Measurements from ENCODE around the gene VPS37D.

VPS37D gene

DNA sequence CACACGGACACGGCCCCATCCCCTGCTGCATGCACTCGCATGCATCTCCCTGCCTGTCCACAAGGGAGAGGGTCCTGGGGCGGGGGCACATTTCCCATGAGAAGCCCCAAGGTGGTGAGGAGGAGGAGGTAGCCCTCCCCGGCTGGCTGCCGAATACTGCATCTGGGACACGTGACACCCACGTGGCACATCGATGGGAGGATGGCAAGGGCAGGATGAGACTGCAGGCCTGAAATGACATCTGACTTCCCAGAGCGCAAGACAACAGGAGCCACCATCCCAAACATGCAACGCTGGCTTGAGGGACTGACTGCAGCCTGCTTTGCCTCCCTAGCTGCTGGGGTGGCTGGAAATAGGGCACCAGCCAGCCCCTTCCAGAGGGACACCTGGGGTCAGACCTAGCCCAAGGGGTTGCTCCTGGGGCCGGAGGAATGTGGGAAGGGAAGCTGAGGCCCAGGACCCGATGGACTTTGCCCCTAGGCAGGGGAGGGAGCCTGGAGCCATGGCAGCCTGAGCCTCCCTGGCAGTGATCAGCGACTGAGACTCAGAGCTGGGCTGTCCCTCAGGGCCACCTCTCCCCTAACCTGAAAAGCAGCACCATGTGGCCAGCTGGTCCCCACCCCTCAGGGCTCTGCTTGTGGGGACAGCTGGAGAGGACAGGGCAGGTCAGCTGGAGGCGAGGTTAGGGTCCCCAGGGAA is 31.9 kb downstream of the VPS37D start:
- H3K36me3 ChIP-seq (ENCODE audit: control insufficient read depth, insufficient read depth, low read length), result peaks cover 17% of the 10 kb centered on the region
- H3K9me3 ChIP-seq (ENCODE audit: control insufficient read depth, low read length), result no peaks in the 10 kb centered on the region
- H3K4me1 ChIP-seq (ENCODE audit: control insufficient read depth, insufficient read depth, low read length), result peaks cover 6% of the 10 kb centered on the region
- H3K27ac ChIP-seq (ENCODE audit: insufficient read depth, low read depth, low read length, poor library complexity, severe bottlenecking), result no peak overlapping the region
- no peaks in the 10 kb centered on the region for H3K27me3 ChIP-seq (ENCODE audit: control insufficient read depth, insufficient read depth, low read length, poor library complexity, severe bottlenecking)
- H3K4me3 ChIP-seq (ENCODE audit: insufficient read depth, low read depth, low read length), result no peak overlapping the region
- WGBS, 2 experiments, result 89 to 91% methylated on average over 15 of the region's 15 CpGs

DNA sequence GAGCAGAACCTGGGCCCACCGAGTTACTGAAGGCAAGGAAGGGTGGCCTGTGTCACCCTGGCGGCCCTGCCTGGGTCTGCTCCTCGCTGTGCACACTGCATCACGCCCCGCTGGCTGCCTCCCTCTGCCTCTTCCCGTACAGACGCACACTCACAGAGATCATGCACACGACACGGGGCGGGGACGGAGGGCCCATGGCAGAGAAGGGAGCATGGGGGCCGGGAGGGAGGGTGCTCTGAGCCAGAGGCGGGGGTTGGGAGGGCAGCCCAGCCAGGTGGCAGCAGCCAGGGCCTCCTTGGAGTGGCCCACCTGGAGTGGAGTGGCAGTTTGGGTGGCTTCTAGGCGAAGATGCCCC is 32.4 kb downstream of the VPS37D start:
- Histone ChIP-seq H3K36me3 (ENCODE audit: control insufficient read depth, insufficient read depth, low read length) (peaks cover 17% of the 10 kb centered on the region), H3K9me3 (ENCODE audit: control insufficient read depth, low read length) (no peaks in the 10 kb centered on the region), H3K27ac (ENCODE audit: insufficient read depth, low read depth, low read length, poor library complexity, severe bottlenecking) (no peak overlapping the region)

DNA sequence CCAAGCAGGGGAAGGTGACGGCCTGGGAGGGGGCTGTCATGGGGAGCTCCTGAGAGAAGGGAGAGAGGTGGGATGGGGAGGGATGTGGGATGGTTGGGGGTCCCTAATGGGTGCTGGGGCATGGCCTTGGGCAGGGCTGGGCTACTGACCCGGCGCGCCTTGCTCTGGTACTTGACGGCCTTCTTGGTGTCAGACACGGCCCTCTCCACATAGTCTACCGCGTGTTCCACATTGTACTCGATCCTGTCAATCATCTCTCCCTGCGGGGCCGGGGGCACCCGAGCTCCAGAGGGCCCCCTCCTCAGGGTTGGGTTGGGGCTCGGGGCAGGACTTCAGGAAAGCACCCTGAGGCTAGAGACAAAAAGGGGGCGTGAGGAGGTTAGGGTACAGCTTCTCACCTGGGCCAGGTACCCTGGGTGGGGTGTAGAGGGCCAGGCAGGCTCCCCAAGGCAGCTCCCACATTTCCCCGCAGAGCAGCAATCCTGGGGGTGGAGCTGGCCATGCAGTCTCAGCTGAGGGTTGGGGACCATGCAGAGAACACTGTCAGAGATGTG is 33.0 kb downstream of the VPS37D start:
- H3K4me1 ChIP-seq (ENCODE audit: control insufficient read depth, insufficient read depth, low read length), result peaks cover 6% of the 10 kb centered on the region
- H3K4me3 ChIP-seq (ENCODE audit: insufficient read depth, low read depth, low read length), result no peak overlapping the region
- peaks cover 17% of the 10 kb centered on the region for H3K36me3 ChIP-seq (ENCODE audit: control insufficient read depth, insufficient read depth, low read length)
- no peak overlapping the region for H3K27ac ChIP-seq (ENCODE audit: insufficient read depth, low read depth, low read length, poor library complexity, severe bottlenecking)
- no peaks in the 10 kb centered on the region for H3K27me3 ChIP-seq (ENCODE audit: control insufficient read depth, insufficient read depth, low read length, poor library complexity, severe bottlenecking)
- no peaks in the 10 kb centered on the region for H3K9me3 ChIP-seq (ENCODE audit: control insufficient read depth, low read length)
- WGBS, 2 experiments, result 94 to 95% methylated on average over 15 of the region's 15 CpGs

More for the DNA sequence above, 32.4 kb downstream of the VPS37D start:
- Histone ChIP-seq H3K4me1 (ENCODE audit: control insufficient read depth, insufficient read depth, low read length) (peaks cover 6% of the 10 kb centered on the region), H3K4me3 (ENCODE audit: insufficient read depth, low read depth, low read length) (no peak overlapping the region), H3K27me3 (ENCODE audit: control insufficient read depth, insufficient read depth, low read length, poor library complexity, severe bottlenecking) (no peaks in the 10 kb centered on the region)
- 93 to 96% methylated on average over 14 of the region's 14 CpGs for WGBS, 2 experiments

DNA sequence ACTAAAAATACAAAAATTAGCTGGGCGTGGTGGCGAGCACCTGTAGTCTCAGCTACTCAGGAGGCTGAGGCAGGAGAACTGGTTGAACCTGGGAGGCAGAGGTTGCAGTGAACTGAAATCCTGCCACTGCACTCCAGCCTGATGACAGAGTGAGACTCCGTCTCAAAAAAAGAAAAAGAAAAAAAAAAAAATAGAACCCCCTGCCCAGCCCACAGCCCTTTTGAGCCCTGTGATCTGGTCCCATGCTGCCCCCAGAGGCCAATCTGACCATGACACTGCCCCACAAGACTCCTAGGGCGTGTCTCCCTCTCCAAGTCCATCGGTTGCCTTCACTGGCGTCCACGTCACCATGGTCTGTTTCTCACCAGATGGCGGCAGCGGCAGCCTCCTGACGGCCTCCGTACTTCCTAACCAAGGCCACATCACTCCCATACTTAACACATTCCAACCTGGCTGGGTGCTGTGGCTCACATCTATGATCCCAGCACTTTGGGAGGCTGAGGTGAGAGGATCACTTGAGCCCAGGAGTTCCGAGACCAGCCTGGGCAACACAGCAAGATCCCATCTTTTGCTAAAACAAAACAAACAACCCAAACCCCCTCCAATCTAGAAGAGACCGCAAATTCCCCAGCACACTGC is 33.8 kb downstream of the VPS37D start:
- WGBS, 2 experiments, result 68 to 72% methylated on average over 13 of the region's 13 CpGs
- H3K4me3 ChIP-seq (ENCODE audit: insufficient read depth, low read depth, low read length), result no peak overlapping the region
- no peak overlapping the region for H3K27ac ChIP-seq (ENCODE audit: insufficient read depth, low read depth, low read length, poor library complexity, severe bottlenecking)
- H3K9me3 ChIP-seq (ENCODE audit: control insufficient read depth, low read length), result no peaks in the 10 kb centered on the region
- peaks cover 6% of the 10 kb centered on the region for H3K4me1 ChIP-seq (ENCODE audit: control insufficient read depth, insufficient read depth, low read length)
- no peaks in the 10 kb centered on the region for H3K27me3 ChIP-seq (ENCODE audit: control insufficient read depth, insufficient read depth, low read length, poor library complexity, severe bottlenecking)
- H3K36me3 ChIP-seq (ENCODE audit: control insufficient read depth, insufficient read depth, low read length), result peaks cover 11% of the 10 kb centered on the region

DNA sequence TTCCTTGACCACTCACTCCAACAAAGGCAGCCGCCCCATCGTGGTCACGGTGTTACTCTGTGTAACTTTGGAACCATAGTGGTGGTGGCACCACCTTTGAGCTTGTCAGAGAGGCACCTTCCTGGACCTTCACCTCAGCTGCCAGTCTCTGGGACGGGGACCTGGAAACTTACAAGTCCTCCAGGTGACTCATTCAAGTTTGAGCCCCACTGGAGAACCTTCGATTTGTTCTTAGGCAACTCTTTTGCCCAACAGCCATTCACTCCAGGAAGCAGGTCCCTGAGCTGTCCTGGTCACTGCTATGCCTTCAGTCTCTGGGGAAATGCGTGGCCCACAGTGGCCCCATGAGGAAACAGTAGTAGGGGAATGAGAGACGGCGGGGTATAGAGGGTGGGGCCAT is 34.6 kb downstream of the VPS37D start:
- Histone ChIP-seq H3K27ac (ENCODE audit: insufficient read depth, low read depth, low read length, poor library complexity, severe bottlenecking) (no peak overlapping the region), H3K4me3 (ENCODE audit: insufficient read depth, low read depth, low read length) (no peak overlapping the region), H3K36me3 (ENCODE audit: control insufficient read depth, insufficient read depth, low read length) (peaks cover 6% of the 10 kb centered on the region), H3K27me3 (ENCODE audit: control insufficient read depth, insufficient read depth, low read length, poor library complexity, severe bottlenecking) (no peaks in the 10 kb centered on the region), H3K9me3 (ENCODE audit: control insufficient read depth, low read length) (no peaks in the 10 kb centered on the region), H3K4me1 (ENCODE audit: control insufficient read depth, insufficient read depth, low read length) (peaks cover 6% of the 10 kb centered on the region)
- WGBS, 2 experiments, result 91 to 95% methylated on average over 8 of the region's 8 CpGs

DNA sequence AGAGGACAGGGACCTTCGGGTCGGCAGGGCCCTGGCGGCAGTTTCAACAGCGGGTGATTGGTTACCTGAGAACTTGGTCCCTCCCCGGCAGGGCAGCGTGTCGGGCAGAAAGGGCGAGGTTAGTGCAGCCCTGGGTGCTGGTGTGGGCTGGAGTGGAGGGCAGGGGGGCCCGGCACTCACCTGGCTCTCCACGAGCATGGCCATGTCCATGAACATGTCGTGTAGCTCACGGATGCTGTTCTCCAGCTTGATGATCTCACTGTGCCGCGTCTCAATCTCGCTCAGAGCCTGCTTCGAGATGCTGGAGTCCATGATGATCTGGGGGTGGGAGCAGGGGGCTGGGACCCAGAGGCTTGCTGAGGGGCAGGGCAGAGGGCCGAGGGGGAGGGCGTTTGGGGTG is 35.0 kb downstream of the VPS37D start:
- Histone ChIP-seq H3K36me3 (ENCODE audit: control insufficient read depth, insufficient read depth, low read length) (peaks cover 2% of the 10 kb centered on the region), H3K27me3 (ENCODE audit: control insufficient read depth, insufficient read depth, low read length, poor library complexity, severe bottlenecking) (no peaks in the 10 kb centered on the region), H3K27ac (ENCODE audit: insufficient read depth, low read depth, low read length, poor library complexity, severe bottlenecking) (no peak overlapping the region), H3K4me3 (ENCODE audit: insufficient read depth, low read depth, low read length) (no peak overlapping the region), H3K9me3 (ENCODE audit: control insufficient read depth, low read length) (no peaks in the 10 kb centered on the region), H3K4me1 (ENCODE audit: control insufficient read depth, insufficient read depth, low read length) (peaks cover 6% of the 10 kb centered on the region)
- 92% methylated on average over 18 of the region's 18 CpGs for WGBS, 2 experiments

DNA sequence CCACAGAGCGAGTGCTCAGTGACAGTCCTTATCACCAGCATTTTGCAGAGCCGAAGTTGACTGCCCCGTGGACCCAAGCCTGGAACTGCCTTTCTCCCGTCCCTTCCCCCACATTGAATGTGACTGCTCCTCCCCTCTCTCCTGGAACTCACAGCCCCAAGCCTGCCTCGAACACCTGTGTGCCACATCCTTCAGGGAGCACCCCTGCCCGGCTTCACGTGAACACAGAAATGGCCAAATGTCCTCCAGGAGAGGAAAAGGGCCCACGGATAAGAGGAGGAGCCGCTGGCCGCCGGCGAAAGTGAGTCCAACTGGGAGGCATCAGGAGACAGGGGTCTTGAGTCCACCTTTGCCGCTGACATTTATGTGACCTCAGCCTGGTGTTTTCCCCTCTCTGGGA is 35.6 kb downstream of the VPS37D start:
- Histone ChIP-seq H3K27ac (ENCODE audit: insufficient read depth, low read depth, low read length, poor library complexity, severe bottlenecking) (no peak overlapping the region), H3K27me3 (ENCODE audit: control insufficient read depth, insufficient read depth, low read length, poor library complexity, severe bottlenecking) (no peaks in the 10 kb centered on the region), H3K36me3 (ENCODE audit: control insufficient read depth, insufficient read depth, low read length) (no peaks in the 10 kb centered on the region), H3K4me3 (ENCODE audit: insufficient read depth, low read depth, low read length) (peak overlapping the region; percentile 10), H3K4me1 (ENCODE audit: control insufficient read depth, insufficient read depth, low read length) (peaks cover 6% of the 10 kb centered on the region), H3K9me3 (ENCODE audit: control insufficient read depth, low read length) (no peaks in the 10 kb centered on the region)
- 68 to 70% methylated on average over 13 of the region's 13 CpGs for WGBS, 2 experiments

DNA sequence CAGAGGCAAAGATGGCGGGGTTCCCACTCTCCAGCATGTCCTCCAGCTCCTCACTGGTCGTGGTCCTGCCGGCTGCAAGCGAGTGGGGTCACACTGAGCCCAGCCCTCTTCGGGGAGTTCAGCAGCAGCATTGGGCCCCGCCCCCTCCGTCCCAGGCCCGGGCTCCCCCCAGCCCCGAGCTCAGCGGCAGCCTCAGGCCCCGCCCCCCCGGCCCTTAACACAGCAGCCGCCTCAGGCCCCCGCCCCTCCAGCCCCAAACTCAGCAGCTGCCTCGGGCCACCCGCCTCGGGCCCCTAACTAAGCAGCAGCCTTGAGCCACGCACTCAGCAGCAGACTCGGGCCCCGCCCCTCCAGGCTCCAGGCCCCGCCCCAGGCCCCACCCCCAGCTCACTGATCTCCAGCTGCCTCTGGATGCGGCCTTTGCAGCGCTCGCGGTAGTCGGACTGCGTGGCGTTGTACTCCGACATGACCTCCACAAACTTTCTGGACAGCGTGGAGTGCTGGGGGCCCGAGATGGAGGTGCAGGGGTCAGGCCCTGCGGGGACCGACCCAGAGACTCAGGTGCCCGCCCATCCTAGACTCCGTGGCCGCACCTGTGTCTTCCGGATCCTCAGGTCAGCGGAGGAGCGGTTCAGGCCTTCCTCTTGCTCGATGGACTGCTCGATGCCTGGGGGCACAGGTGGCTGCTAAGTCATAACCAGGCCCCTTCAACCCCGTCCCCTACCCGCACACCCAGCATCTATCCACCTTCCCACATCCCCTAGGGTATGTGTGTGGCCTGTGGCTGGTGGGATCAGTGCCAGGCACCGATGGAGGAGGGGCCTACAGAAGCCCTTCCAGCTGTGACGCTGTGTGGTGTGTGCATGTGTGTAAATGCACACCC is 36.4 kb downstream of the VPS37D start:
- 29 to 32% methylated on average over 40 to 45 of the region's 45 CpGs for whole genome bisulfite sequencing, 2 experiments
- Histone ChIP-seq H3K27ac (ENCODE audit: insufficient read depth, low read depth, low read length, poor library complexity, severe bottlenecking) (no peak overlapping the region), H3K9me3 (ENCODE audit: control insufficient read depth, low read length) (no peaks in the 10 kb centered on the region), H3K4me1 (ENCODE audit: control insufficient read depth, insufficient read depth, low read length) (peaks cover 6% of the 10 kb centered on the region), H3K27me3 (ENCODE audit: control insufficient read depth, insufficient read depth, low read length, poor library complexity, severe bottlenecking) (no peaks in the 10 kb centered on the region), H3K4me3 (ENCODE audit: insufficient read depth, low read depth, low read length) (peak overlapping the region; percentile 10), H3K36me3 (ENCODE audit: control insufficient read depth, insufficient read depth, low read length) (no peaks in the 10 kb centered on the region)

DNA sequence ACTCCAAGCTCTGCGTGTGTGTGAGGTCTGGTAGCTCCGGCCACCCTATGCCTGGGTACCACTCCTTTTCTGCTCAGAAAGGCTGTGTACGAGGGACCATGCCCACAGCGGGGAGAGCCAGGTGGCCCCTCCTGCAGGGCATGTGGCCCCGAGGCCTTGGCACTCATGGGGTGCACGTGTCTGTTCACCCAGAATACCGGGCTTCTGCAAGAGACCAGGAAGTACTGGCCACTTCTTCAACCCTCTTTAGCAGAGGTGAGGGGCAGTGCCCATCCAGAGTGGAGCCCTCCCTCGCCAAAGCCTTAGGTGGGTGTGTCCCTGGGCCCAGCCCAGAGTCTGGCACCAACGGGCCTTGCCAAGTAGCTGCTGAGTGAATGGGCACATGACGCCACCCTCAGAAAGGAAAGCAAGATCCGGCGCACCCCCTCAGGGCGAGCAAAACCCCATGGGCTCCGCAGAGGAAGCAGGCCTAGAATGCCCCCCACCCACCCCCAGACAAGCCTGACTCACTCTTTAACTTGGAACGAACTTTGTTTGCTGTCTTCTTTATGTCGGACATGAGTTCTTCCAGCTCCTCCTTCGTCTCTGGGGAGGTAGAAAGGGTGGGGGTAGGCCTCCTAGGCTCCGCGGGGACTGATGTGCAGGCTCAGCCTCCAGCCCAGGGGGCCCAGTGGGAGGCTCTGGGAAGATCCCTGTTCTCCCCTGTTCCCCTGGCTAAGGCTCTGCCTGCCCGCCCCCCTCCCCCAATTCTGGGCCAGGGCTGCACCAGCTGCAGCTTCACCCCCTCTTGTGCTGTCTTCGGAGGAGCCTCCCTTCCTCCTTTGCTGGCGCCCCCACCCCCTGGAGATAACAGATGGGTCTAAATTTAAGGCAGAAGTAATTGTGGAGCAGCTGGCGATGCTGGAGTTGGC is 37.3 kb downstream of the VPS37D start:
- Histone ChIP-seq H3K27ac (ENCODE audit: insufficient read depth, low read depth, low read length, poor library complexity, severe bottlenecking) (no peak overlapping the region), H3K36me3 (ENCODE audit: control insufficient read depth, insufficient read depth, low read length) (no peaks in the 10 kb centered on the region), H3K27me3 (ENCODE audit: control insufficient read depth, insufficient read depth, low read length, poor library complexity, severe bottlenecking) (no peaks in the 10 kb centered on the region), H3K9me3 (ENCODE audit: control insufficient read depth, low read length) (no peaks in the 10 kb centered on the region), H3K4me1 (ENCODE audit: control insufficient read depth, insufficient read depth, low read length) (peaks cover 6% of the 10 kb centered on the region), H3K4me3 (ENCODE audit: insufficient read depth, low read depth, low read length) (no peak overlapping the region)
- 90 to 92% methylated on average over 23 of the region's 23 CpGs for WGBS, 2 experiments

Data from ectodermal cell (in vitro differentiated cells).